Ramos (cell line): ENCODE measurements around the gene CTSW.

Source experiments
- in situ Hi-C: fragments of 300-500 bp; cut with MboI; formaldehyde crosslinking; loops from one replicate; pipeline ENCODE4 v1.14.3; 2022; ENCODE audit warnings: low sequenced_read_pairs; ENCODE audit not compliant: unreplicated experiment

Gene CTSW

DNA sequence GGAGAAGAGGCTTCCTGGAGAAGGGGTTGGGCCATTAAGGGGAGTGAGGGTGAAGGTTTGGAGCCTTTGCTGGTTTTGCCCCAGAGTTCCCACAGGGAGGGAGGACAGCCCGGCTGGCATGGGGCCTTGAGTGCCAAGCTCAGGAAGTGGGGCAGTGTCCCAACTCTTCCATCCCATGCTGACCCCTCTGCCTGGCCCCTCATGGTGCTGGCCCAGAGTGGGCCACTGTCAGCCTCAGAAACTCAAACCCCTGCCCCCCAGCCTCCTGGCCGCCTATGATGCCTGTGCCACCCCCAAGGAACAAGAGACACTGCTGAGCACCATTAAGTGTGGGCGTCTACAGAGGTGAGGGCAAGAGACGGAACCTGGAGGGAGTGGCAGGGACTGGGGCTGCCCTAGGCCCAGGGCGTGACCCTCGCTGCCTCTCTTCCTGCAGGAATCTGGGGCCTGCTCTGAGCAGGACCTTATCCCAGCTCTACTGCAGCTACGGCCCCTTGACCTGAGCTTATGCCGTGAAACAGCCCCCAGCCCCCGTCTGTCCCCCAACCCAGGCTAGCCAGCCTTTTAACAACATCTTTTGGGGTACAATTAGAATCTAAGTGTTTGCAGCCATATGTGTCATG is 14.0 kb upstream of the CTSW start:
- in situ Hi-C loops: no loop called here

DNA sequence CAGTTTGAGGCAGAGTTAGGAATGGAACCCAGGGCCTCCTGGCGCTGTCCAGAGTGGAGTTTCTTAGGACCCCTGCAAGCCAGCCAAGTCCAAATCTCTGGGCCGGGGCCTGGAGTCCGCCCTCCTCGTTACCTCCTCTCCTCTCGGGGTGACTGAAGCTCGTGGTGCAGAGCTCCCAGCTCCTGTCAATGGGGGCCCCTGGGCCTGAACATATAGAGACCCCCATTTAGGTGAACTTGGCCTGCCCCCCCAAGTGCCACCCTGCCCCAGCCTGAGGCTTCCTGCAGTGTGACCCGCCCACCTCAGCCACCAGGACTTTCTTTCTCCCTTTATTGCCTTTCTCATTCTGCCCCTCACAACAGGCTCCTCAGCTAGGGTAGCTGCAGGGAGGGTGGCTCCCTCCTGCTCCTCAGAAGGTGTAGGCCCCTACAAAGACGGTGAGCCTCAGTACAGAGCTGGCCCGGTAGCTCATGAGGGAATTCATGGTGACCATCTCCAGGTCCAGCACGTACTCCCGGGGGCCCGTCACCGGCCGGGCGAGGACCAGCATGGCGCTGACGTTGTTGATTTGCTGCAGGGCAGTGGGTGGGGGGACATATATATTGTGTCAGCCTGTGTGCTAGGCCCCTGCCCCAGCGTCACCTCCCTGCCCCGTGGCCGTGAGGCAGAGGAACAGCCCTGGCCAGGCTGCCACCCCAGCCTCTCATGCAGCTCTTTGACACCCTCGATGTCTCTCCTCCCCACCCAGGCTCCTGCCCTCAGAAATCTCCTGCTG is 12.9 kb upstream of the CTSW start:
- in situ Hi-C loops: no loop called here

DNA sequence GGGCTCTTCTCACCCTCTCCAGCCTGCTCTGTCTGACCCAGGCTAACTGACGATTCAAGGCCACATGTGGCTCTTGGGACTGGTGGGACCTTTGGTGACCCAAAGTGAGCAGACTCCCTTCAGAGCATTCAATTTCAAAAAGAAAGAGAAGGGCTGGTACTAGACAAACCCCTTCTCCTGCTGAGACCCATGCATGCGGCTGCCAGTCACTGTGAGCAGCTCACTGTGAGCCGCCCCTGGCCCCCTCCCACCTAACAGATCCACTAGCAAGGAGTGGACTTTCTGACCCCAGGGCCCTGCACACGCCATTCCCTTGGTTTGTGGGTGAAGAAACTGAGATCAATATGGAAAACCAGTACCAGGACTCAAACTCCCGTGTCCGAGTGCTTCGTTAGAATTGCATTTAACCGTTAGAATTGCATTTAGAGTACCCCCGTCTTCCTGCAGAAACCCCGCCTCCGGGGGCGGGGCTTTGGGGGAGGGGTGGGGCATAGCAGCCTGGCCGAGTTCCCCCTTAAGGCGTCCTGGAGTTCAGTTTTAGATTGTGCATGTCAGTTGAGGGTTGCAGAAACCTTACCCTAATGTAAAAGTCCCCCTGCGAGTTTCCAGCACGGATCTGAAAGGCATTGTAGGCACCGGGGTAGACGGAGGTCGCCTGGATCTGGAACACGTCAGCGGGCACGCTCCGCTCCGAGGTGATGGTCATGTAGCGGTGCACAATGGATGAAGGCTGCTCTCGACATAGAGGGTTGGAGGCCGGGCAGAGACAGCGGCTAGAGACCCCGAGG is 12.2 kb upstream of the CTSW start:
- in situ Hi-C loops: no loop called here

DNA sequence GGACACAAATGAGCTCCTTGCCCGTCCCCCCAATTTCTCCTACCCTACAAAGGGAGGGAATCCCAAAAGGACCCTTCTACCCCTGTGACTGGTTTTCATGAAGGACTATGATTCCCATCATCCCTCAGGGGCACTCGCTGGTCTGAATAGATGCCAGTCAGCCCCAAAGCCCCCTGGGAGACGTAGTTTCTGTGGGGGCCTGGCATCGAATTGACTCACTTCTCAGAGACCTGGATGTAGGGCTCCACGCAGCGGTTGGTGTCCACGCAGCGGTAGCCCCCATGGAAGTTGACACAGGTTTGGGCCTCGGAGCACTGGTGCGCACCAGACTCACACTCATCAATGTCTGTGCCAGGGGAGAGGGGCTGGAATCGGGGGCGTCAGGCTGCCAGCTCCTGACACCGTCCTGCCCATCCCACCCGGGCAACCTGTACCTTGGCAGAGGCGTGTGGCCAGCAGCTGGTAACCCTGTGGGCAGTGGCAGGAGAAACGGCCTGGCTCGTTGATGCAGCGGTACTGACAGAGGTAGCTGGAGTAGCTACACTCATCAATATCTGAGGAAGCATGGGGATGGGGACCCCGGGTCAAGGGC is 11.5 kb upstream of the CTSW start:
- in situ Hi-C loops: no loop called here

DNA sequence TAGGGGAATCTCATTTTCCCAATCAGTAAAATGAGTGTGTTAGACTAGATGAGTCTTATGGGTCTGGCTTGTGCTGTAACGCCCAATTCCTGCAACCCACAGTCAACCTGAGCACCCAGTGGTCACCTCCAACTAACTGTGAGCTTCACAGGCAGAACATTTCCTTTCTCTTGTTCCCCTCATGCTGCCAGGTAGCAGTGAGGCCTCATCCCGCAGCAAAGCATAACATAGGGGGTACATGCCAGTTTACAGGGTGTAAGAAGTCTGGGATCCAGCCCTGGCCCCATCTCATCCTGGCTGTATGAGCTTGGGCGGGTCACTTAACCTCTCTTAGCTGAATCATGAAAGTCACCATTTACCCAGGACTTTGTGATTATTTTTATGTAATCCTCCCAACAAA is 10.7 kb upstream of the CTSW start:
- in situ Hi-C loops: no loop called here

DNA sequence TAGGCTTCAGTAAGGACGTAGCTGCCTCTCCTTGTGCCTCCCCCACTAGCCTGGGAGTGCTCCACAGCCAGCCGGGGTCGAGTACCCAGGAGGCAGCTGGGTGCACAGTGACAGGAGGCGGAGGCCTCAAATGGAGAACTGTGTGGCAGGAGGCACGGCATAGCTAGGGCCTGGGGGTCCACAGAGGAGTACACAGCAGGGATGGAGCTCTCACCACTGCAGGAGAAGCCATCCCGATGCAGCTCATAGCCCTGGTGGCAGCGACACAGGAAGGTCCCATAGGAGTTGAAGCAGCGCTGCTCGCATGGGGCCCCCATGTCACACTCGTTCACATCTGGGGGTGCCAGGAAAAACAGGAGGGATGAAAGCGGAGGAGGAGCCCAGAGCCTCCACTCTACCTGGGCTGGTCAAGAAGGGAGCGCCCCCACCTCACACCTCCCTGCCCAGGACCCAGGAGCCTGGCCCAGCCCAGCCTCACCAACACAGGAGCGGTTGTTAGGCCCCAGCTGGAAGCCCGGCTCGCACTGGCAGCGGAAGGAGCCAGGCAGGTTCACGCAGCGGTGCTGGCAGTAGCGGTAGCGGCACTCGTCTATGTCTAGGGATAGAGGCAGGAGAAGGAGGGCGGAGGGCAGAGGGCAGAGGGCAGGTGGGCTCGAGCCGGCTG is 9.9 kb upstream of the CTSW start:
- in situ Hi-C loops: no loop called here

DNA sequence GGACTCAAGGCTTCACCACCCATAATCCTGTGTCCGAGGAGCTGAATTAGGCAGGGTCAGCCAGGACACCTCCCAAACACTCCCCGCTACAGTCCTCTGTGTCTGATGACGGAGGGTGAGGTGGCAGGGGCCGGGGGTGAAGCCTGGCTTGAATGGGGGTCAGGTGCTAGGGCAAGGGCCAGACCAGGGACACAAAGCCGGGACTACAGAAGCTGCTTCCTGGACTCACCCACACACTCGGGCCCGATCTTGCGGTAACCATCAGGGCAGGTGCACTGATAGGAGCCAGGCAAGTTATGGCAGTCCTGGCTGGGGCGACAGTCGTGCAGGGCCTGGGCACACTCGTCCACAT is 9.4 kb upstream of the CTSW start:
- in situ Hi-C loops: no loop called here

DNA sequence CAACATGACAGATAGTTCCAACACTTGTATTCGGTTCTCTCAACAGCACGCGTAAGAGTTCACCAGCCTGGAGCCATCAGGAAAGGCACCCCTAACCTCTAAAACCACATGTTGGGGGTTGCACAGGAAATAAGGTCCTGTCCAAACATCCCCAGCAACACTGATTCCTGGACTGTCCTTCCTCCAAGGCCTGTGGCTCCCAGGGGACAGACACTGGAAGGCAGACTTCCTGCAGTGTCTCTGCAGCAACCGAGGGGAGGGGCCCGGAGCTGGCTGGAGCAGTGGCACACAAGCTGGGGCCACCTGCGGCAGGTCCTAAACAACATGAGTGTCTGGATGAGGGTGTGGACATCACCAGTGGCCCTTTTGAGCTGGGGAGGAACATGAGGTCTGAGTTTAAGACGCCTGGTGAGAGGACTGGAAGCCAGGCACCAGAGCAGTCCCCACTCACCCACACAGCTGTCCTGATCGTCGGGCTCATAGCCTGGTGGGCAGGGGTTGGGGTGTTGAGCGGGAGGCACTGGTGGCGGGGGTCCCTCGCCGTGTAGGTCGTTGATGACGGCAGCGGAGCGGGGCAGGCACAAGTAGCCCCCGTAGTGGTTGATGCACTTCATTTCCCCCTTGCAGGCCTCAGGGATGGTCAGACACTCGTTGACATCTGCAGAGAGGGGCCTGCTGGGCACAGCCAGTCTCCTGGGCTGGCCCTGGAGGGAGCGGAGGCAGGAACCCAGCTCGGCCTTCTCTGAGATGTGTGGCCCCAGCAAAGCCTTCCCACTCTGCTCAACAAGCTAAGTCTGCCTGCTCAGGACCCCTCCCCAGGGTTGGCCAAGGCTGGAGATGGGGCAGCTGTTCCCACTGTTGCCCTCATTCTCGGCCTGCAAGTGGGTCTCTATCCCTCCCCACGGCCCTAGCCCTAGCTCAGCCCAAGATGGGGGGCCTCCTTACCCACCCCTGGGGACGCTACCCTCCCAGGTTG is 8.6 kb upstream of the CTSW start:
- in situ Hi-C loops: no loop called here

DNA sequence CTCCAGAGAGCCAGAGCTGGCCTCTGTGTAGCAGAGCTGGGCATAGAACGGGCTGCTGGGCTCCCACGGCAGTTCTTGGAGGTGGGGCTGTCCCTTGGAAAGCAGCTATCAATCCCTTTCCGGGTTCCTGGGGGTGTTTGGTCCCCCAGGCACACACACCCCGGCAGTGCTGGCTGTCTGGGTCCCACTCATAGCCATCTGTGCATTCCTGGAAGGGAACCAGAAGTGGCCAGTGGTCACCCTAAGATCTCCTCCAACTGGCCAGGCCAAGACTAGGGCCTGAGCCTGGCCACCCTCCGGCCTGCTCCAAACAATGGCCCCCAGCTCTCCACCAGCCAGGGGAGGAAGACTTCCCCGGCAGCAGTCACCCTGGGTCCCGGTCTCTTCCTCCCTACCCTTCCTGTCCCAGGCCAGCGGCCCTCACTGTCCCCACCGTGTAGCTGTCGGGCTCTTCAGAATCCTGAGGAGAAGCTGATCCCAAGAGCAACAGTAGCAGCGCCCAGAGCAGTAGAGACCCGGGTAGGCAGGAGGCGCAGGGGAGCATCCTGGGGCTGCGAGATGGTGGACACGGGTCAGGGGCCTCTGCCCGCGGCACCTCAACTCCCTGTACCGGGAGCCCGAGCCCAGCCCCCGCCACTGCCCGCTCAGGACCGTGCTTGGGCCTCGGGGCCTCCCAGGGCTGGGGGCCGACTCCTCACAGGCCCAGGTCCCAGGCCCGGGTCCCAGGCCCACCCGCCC is 7.7 kb upstream of the CTSW start:
- in situ Hi-C loops: no loop called here

DNA sequence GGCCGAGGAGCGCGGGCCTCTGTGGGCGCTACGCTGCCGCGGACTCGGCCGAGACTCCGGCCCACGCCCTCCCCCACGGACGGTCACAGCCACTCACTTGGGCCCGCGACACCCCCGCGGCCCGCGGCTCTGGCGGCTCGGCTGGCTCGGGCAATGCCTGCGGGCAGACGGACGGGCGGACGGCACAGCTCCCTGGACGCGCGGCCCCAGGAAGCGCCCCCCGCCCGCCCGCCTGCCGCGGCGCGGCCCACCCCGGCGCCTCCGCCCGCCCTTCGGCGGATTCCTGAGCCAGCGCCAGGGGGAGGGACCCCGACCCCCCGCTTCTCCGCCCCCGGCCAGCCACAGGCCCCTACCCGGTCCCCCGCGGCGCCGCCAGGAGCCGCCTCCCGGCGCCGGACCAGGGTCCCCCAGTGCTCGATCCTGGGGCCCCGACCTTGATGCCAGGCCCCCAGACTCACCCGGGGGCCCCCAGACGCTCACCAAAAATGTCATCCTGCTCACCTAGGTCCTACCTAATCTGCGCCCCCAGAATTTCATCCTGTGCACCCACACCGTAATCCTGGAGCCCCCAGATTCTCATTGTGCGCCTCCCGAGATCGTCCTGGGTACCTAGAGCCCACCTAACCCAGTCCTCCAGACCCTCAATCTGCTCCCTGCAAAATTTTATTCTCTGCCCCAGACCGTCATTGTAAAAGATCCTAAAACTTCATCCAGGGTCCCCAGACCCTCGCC is 6.9 kb upstream of the CTSW start, which contains the start of gene EFEMP2:
Gene EFEMP2 (minus strand): TSS at position 215 of the 732 bp plus-strand sequence. CDS start 446 bp downstream, outside the sequence.
- in situ Hi-C loops: no loop called here

DNA sequence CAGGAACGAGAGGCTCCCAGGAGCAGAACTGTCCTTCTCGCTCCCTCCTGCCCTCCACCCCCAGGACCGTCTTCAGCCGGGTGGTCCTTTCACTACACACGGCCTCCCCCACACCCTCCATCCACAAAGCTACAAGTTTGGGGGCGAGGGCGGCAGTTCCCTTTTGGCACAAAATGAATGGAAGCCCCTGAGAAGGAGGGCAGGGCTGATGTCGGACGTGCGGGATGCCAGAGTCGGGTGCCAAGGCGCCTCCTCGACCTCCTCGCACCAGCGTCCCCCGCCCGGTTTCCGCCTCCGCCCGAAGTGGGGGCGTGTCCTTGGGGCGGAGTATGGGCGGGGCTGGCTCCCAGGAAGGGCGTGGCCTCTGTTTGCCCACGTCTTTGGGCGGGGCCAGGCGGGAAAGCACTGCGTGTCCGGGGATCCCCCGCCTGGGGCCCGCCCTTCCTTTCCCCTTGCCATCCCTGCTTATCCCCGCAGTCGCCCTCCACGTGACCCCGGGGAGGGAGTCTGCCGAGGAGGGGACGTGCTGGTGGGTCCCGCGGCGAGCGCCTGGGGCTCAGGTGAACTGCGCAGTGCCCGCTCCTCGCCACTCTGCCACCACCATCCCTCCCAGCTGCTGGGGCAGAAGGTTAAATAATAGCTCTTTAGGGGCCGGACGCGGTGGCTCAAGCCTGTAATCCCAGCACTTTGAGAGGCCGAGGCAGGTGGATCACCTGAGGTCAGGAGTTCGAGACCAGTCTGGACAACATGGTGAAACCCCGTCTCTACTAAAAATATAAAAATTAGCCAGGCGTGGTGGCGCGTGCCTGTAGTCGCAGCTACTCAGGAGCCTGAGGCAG is 6.1 kb upstream of the CTSW start:
- in situ Hi-C loops: no loop called here

DNA sequence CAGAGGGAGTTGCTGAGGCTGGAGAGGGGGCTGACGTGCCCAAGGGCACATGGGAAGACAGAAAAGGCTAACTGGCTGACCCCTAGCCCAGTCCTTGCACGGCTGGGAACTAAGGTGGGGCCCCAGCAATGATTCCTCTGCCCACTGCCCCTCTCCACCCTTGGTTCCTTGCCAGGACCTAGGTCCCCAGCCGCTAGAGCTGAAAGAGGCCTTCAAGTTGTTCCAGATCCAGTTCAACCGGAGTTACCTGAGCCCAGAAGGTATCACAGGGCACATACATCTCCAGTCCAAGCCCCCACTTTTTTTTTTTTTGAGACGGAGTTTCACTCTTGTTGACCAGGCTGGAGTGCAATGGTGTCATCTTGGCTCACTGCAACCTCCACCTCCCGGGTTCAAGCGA is 390 bp downstream of the CTSW start:
- in situ Hi-C loops: loop anchor here (5.0 kb wide), 1 partner anchor 107 kb away; no protein-coding TSS in a partner anchor

DNA sequence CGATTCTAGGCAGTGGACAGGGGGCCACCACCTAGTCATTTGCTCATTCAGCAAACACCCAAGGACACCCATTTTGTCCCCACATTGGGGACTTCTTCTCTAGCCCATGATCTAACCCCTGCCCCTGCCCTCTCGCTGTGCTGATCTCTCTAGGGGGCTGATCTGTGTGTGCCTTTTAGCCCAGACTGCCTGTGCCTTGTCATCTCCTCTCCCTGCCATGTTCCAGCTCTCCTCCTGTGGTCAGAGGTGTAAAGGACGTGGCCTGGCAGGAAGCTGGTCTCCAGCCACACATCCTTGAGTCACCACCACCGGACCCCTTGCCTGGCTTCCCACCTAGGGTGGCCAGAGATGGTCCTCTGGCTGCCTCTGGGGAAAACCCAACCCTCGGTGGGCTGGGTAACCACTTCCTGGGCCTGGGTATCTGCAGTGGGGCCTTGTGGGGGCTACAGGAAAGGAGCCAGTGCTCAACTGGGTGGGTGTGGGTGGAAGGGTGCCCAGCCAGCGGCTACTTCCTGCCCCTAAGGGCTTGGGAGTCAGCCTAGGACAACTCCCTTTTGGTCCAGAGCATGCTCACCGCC is 1.3 kb downstream of the CTSW start:
- in situ Hi-C loops: loop anchor here (5.0 kb wide), 1 partner anchor 106 kb away; no protein-coding TSS in a partner anchor

DNA sequence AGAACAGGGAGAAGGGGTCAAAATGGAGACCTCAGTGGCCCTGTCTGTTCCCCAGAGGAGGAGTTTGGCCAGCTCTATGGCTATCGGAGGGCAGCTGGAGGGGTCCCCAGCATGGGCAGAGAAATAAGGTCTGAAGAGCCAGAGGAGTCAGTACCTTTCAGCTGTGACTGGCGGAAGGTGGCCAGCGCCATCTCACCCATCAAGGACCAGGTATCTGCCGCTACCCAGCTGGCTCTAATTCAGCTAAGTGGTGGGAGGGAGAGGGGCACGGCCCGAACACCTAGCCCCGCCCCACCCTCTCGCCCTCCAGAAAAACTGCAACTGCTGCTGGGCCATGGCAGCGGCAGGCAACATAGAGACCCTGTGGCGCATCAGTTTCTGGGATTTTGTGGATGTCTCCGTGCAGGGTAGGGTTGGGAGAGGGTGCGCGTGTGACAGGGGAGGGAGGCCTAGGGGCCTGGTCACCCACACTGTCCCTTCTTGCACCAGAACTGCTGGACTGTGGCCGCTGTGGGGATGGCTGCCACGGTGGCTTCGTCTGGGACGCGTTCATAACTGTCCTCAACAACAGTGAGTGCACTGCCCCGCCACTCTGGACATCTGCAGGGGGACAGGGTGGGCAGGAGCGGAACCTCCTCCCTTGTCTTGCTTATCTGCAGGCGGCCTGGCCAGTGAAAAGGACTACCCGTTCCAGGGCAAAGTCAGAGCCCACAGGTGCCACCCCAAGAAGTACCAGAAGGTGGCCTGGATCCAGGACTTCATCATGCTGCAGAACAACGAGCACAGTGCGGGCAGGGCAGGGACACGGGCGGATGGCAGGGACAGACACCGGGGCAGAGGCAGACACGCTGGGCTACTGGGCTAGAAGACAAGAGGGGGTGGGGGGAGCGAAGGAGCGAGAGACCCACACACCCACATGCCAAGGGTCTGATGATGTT is 2.8 kb downstream of the CTSW start:
- in situ Hi-C loops: loop anchor here (5.0 kb wide), 1 partner anchor 105 kb away; no protein-coding TSS in a partner anchor

DNA sequence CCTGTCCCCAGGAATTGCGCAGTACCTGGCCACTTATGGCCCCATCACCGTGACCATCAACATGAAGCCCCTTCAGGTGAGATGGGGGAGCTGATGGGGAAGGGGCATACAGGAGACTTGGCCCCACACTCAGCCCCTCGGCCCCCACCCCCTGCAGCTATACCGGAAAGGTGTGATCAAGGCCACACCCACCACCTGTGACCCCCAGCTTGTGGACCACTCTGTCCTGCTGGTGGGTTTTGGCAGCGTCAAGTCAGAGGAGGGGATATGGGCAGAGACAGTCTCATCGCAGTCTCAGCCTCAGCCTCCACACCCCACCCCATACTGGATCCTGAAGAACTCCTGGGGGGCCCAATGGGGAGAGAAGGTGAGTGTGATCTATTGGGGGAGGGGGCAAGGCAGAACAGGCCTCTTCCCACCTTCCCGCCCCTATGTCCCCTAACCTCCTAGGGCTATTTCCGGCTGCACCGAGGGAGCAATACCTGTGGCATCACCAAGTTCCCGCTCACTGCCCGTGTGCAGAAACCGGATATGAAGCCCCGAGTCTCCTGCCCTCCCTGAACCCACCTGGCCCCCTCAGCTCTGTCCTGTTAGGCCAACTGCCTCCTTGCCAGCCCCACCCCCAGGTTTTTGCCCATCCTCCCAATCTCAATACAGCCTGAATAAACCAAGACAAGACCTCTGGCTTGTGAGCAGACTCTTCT is 3.6 kb downstream of the CTSW start:
- in situ Hi-C loops: loop anchor here (5.0 kb wide), 1 partner anchor 104 kb away; no protein-coding TSS in a partner anchor
